Non-pigmented ciliary epithelial cell (primary cell): ENCODE results near the gene SLC35B4.

ENCODE experiments used
- DNase-seq: peaks from one replicate; pipeline ENCODE4 v3.0.0-alpha.2; 2010; ENCODE audit warnings: low read depth

Gene SLC35B4, protein sequence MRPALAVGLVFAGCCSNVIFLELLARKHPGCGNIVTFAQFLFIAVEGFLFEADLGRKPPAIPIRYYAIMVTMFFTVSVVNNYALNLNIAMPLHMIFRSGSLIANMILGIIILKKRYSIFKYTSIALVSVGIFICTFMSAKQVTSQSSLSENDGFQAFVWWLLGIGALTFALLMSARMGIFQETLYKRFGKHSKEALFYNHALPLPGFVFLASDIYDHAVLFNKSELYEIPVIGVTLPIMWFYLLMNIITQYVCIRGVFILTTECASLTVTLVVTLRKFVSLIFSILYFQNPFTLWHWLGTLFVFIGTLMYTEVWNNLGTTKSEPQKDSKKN

DNA sequence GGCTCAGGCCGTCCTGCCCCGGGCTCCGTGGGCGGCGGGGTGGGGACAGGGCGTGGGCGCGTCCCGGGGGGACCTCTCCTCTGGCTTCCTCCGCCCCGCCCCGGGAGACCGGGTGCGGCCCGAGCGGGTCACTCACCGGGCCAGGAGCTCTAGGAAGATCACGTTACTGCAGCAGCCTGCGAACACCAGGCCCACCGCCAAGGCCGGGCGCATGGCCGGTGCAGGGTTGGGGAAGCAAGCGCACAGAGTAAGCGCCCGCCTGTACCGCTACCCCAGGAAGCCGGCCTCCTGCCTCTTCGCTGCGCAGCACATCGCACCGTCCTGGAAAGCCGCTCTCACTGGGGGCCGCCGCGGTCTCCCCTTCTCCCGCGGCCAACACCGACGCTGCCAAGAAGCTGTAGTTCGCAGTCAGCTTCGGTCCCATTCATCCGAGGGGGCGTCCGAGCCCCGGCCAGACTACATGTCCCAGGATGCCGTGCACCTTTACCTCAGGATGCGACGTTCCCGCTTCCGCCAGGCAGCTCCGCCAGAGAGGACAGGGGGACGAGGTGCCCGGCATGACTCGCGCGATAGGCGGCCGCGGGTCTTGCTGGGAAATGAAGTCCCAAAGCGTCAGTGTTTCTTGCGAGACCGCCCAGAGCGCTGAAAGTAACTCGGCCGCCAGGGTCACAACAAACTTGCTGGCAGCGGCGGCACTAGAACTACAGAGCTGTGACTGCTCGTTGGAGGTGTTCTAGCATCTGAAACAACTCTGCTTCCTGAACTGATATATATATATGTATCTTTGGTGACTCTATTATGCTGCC lies at the start of gene SLC35B4:
TSS of gene SLC35B4 (minus strand) at position 392 of the 806 bp plus-strand sequence. CDS start at position 213, 179 bp downstream.
- DNase-seq: peak; percentile 89

DNA sequence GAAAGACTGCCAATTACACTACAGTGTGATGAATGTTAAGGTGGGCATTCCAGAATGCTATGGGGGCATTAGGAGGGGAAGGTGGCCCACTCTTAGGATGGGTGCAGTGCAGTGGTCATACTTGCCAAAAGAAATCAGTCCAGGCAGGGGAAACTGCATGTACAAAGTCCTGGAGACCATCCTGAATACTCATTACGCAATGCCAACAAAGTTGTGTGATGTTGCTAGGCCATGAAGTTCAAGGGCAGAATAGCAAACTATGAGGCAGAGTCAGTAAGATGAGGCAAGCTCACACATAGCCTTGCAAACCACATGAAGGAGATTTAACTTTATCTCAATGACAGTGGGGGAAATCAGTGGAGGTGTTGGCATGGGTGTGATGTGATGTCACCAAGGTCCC lies 49.8 kb upstream of the SLC35B4 start:
- DNase-seq: no peak

DNA sequence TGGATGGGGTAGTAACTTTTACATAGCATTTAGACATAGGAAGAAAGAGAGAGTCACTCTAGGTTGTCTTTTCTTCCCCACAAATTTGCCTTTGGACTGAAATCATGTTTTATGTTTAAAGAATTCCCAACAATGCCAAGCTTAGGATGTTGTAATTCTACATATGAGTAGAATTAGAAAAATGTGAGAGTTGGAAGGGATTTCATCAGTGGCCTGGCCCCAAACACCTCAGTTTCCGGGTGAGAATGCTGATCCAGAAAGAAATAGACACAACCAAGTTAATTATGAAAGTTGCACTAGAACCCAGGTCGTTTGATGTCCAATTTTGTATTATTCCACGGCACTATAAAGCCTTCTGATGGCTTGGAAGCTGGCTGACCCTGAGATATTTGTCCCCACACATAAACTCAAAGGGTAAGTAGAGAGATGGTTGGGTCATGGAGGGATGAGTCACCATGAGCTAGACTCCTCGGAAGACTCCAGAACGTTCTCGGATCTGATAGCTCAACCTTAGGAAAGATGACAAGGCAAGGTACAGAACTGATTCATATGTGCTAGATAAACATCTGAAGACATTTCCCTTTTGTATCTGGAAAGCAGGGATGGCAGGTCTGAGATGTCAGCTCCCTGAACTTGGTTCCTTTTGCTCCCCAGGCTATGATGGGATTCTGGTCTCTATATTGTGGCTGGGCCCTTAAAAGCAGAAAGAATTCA lies 48.8 kb upstream of the SLC35B4 start:
- peak; percentile 27 for DNase-seq

DNA sequence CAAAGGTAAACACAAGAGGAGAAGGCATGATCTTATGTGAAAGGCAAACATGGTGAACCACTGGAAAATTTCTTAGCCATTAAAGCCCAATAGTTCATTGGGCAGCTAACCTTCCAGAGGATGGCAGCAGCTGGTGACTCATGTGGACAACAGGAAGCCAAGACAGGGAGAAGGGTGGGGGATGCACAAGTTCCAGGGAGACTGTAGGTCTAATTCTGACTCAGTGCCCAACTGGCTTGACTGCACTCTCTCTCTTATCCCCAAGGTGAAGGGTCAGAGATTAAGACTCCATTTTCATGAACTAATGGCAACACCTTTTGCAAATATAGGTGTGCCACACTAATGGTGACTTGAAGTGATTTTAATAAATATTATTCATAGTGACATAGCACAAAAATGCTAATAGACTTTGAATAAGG lies 47.9 kb upstream of the SLC35B4 start:
- no peak for DNase-seq

DNA sequence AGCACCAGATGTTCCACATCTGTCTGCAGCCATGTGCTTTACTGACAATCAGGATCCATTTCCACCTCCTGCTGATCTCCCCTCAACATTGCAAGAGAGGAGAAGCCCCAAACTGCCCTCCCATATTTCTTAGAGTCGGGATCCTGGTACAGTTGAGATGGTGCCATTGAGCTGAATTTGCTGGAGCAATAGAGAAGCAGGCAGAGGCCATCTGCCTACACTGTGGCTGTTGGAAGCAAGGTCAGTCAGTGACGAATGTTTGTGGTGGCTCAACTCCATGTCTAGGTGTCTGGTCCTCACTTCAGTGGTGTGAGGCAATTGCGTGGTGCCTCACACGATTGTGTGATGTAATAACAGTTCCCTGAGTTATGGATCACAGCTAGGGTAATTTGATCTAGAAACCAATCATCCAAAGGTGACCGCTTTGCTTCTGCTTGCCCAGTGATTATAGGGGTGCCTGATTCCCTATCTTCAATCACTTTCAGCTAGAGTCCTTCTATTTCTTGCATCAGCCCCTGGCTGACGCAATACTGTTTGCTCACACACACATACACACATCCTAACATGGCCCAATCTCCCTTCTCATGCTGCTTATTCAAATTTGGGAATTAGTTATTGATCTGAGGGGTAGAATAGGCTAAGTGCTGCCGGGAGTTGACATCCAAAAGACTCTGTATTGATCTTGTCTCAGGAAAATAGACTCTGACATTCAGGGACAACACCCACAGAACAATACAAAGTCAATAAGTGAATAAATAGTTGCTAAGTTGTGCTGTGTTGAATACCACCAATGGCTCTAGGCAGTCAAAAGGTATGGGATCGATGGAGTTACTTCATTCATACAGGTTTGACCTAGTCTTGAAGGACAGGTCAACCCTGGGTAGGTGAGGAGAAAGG lies 46.1 kb upstream of the SLC35B4 start:
- no peak for DNase-seq

DNA sequence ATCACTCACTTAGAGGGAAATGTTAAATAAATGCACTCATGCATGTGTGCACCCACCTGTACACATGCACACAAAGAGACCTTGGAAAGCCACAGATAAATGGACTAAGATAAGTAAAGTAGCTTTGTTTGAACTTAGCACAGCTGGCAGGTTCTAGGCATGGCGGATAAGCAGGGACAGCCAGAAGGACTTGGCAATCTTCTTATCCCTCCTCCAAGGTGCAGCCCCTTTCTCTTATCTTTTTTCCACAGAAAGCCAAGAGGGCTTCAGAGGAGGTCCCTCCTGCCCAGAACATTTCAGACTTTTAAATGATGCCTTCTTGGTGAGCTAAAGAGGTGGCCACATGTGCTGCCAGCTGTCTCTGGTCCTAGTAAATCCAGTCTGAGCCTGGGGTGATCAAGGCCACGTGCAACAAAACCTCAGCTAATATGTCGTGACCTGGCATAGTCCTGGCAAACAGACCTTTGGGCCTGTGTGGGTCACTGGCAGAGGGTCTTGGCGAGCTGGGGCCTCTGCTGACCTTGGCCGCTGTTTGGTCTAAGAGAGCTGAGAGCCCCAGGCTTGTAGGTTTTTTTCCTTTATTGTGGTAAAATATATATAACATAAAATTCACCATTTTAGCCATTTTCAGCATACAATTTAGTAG lies 43.2 kb upstream of the SLC35B4 start:
- no peak for DNase-seq

DNA sequence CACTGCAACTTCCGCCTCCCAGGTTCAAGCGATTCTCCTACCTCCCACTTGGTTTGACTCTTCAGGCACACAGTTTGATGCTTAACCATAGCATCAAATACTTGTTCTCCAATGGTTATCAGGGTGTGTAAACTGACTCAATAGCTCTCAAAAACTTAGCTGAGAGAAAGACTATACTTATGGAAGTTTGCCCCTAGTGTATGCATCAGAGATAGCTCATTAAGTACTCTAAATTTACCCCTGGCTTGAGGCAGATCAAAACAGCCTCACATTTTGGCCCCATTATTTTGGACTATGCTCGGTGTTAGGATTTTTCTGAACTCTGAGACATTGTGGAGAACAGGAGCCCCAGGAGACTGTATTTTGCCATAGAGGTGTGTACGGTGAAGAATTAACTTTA lies 40.8 kb upstream of the SLC35B4 start:
- DNase-seq: no peak

DNA sequence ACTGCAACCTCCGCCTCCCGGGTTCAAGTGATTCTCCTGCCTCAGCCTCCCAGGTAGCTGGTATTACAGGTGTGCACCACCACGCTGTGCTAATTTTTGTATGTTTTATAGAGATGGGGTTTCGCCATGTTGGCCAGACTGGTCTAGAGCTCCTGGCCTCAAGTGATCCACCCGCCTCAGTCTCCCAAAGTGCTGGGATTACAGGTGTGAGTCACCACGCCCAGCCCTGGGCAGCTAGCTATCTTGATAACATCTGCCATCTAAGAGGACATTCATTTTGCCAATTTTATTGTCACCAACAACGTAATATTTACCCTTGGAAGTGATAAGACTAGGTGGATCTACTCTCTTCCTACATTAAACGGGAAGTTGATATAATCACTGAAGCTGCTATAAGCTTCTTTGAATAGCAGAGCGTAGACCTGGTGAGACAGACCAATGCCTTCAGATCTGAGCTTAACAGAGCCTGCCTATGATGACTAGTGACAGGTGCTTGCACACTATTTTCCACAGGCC lies 39.7 kb upstream of the SLC35B4 start:
- DNase-seq: no peak

DNA sequence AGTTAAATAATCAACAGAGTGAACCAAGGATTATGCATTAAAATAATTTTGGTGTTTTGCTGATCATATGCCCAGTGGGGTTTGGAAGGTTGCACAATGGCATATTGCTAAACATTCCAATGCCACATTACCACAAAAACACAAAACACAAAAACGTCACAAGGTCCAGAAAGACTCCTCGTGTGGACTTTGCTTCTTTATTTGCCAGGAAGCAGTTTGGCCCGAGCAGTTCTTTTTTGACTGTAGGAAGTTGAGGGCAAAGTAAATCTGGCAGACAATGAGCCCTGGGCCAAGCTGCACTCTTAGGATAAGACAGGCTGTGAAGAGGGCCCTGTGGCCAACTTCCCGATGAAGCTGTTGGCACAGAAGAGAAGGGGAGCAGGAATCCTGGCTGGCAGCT lies 39.2 kb upstream of the SLC35B4 start:
- no peak for DNase-seq

DNA sequence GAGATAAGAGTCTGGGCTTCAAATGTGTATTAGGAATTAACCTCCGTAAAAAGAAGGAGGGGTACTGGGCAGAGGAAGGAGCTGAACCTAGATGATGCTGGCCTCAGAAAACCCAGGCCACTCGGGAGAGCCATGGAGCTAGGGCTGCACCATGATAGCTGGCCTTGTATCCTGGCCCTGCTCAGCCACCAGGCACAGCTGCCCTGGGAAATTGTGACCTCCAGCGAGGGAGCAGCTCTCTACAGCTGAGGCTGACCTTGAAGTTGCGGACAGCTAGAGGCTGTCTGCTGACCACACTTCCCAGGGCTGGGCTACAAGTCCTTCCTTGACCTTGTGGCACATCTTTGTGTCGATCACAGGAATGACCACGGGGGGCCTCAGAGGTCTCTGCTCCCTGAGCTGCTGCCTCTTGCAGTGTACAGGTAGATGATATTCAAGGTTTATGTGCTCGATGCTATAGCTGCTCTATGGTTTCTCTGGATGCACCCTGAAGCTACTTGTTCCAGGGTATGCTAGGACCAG lies 38.3 kb upstream of the SLC35B4 start:
- no peak for DNase-seq

DNA sequence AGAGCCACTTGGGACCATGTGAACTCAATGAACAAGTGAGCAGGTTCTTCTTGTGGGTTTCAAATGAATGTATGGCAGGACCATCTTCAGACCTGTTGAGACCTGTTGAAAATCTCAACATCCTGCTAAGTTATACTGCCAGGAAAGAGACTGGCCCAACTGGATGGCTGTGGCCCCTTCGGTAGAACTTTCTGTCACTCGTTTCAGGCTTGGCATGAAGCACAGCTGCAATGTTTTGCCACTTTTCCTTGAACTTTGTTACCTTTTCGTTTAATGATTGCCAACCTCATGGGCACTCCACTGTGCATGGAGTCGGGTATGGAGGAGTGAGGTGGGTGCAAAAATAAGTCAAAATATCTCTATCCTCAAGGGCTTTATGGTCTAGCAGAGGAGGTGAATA lies 36.7 kb upstream of the SLC35B4 start:
- DNase-seq: no peak

DNA sequence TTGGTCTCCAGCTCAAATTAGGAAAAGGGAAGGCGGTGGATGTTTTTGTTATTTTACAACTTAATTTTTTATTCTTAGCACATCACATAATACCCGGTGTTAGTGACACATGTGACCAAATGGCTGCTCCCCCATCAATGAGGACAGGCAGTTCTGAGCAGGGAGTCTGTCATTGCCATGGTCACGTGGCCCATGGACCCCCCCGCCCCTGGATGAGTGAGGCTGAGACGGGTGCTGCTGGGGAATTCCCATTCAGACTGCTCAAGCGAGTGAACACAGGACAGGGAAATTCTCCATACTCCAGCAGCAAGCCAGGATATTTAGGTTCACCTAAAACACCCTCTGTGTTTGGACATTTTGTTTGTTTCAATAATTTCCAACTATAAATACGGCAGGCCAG lies 34.7 kb upstream of the SLC35B4 start:
- no peak for DNase-seq

DNA sequence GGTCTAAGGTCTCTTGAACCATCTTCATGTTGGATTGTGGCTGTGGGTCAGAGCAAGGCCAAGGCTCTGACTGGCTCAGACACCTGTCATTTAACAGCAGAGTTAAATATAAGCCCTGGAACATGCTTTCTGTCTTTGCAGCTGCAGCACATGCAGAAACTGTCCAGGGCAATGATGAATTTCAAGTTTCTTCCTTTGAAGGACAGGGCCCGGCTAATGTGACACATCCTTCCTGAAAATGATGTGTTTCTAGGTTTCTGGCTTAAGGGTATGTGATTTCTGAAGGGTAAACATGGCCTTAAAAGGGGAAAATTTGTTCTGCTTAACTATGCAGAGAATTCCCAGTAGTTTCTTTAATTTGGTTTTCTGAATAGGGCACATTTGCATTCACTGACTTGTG lies 34.0 kb upstream of the SLC35B4 start:
- DNase-seq: no peak

DNA sequence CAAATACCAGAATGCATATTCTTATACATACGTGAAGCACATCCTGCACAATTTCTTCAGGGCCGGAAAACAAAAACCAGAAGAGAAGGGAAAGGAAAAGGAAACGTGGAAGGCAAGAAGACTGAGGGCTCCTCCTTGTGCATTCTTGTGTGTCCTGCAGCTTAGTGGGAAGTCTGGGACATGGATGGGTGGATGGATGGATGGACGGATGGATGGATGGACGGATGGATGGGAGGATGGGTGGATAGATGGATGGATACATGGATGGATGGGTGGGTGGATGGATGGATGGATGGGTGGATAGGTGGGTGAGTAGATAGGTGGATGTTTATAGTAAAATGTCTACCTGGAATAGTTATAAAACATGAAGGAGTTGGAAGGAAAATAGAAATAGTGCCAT lies 30.8 kb upstream of the SLC35B4 start:
- no peak for DNase-seq

DNA sequence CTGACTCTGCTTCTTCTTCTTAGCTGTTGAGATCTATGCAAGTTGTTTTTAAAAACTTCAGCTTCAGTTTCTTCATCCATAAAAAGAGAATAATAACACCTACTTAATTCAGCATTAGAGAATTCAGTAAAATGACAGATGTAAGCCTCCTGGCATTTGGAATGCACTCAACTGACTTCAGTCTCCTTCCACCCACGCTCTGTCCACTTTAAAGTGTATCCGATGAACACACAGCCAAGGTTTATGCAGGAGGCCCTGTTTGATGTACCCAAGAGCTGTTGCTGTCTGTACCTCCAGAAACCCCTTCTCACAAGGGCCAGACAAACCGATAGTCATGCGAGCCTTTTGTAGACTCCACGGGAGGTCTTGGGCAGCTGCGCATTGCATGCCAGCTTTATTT lies 27.1 kb upstream of the SLC35B4 start:
- DNase-seq: no peak

DNA sequence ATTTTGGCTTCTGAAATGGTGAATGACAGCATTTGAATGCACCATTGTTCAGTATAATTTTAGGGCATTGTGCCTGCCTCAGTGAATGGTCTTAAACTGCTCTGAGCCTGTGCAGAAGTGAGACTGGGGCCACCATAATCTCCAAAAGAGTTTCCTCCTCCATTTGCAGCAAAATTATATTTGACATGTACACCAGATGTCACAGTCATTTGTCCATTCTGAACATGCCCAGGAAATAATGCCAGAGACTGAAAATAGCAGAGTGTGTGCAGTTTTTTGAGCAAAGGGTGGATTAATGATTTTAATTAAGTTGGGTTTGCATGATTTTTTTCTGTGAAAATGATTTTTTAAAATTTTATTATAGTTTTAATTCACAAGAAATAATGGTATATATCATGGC lies 26.4 kb upstream of the SLC35B4 start:
- no peak for DNase-seq

DNA sequence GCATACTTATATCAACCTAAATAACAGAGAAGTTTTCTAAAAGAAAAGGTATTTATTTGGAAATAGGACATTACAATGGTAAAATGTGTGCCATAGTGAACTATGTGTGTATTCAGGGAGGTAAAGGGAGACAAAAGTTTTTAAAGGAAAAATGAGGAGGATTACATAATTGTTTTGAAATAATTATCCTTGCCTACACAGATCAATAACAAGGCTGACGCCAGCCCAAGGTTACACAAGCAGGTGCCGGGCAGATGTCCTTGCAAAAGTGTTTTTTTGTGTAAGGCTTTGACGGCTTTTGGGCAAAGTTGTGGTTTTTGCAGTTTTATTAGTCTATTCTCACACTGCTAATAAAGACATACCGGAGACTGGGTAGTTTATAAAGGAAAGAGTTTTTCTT lies 22.7 kb upstream of the SLC35B4 start:
- no peak for DNase-seq

DNA sequence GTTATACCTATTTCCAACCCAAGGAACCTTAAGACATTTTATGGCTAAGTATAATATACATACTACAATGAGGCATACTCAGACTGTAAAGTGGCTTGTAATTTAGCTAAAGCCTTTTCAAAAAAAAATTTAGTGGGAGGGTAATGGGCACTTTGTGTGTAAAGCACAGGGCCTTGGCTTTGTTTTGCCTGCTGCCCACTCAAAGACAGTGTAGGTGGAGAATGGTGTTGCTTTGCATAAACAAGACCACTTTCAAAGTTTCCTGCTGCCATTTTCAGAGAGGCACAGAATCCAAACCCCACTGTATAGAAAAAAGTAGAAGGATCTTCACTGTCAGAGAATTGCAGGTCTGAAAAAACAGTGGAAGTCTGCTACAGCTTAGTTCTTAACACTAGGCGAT lies 21.2 kb upstream of the SLC35B4 start:
- no peak for DNase-seq

DNA sequence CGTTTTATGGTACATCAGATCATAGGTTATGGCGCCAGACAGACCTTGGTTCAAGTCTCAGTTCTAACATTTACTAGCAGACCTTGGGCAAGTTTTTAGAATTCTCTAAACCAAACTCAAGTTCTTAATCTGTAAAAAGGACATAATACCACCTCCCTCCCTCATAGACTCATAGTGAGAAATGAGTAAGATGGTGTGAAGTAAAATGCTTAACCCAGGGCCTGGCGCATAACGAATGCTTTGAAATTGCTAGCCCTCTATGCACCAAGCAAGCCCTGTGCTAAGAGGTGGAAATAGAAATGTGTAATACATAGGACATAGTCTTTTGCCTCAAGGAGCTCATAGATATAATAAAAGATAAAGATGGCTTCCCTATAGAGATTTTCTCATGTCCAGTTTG lies 17.7 kb upstream of the SLC35B4 start:
- no peak for DNase-seq

DNA sequence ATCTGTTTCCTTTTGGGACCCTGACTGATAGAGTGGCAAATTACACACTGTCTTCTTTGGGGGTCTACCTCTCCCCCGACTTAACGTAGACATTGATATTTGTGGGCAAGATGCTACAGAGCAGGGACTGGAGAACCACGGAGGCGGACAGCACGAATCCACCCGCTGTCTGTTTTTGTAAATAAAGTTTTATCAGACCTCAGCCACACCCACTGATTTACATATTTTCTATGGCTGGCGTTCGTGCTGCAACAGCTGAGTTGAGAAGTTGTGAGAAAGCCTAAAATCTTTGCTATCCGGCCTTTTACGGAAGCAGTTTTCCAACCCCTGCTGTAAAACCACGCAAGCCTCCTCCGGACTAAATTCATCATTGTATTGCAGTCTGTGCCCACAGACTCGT lies 17.2 kb upstream of the SLC35B4 start:
- no peak for DNase-seq

DNA sequence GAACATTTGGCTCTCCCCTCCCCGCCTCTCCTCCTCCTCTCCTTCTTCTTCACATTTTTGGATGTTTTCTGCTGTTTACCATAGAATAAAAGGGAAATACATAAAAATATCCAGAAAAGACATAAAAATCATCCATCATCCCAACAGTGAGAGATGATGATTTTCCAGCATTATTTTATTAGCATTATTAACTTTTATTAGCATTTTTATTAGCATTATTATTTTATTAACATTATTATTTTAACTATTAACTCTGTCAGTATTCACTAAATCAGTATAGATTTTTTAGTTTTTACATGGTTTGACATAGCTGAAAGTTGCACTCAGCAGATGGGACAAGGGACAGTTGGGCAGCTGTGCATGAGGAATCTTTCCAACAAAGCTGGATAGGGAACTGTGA lies 16.2 kb upstream of the SLC35B4 start:
- no peak for DNase-seq
